Subcutaneous abdominal adipose tissue (tissue), 5 donors: ENCODE results near the gene CTCF.
"Not testable (repeated sequence)": the region's sequence is repeated elsewhere in the genome, so short reads cannot be mapped to it uniquely, and the experiment has no call there.

ENCODE experiments used
- H3K27ac ChIP-seq: one replicate; pipeline ENCODE4 v1.7.0; 2013; ENCODE audit warnings: low read depth, mild to moderate bottlenecking, inconsistent platforms, low read length, moderate library complexity
- H3K27me3 ChIP-seq, 5 donors: one replicate each; pipeline ENCODE4 v1.7.0; 2013; ENCODE audit warnings: low read length in 5 of 5, inconsistent platforms in 1 of 5; ENCODE audit not compliant: control insufficient read depth in 5 of 5, insufficient read depth in 4 of 5
- H3K36me3 ChIP-seq, 5 donors: one replicate each; pipeline ENCODE4 v1.7.0; 2013; ENCODE audit warnings: low read length in 5 of 5; ENCODE audit not compliant: control insufficient read depth in 5 of 5, insufficient read depth in 5 of 5
- H3K4me1 ChIP-seq, 5 donors: one replicate each; pipeline ENCODE4 v1.7.0; 2013; ENCODE audit warnings: low read length in 5 of 5, mild to moderate bottlenecking in 3 of 5, moderate library complexity in 1 of 5; ENCODE audit not compliant: control insufficient read depth in 5 of 5, insufficient read depth in 5 of 5
- H3K4me3 ChIP-seq, 5 donors: one replicate each; pipeline ENCODE4 v1.7.0; 2013; ENCODE audit warnings: low read length in 5 of 5, low read depth in 1 of 5
- H3K9ac ChIP-seq, 5 donors: one replicate each; pipeline ENCODE4 v1.7.0; 2013; ENCODE audit warnings: low read length in 5 of 5, mild to moderate bottlenecking in 4 of 5, moderate library complexity in 3 of 5
- H3K9me3 ChIP-seq, 5 donors: one replicate each; pipeline ENCODE4 v1.7.0; 2013; ENCODE audit warnings: low read length in 5 of 5; ENCODE audit not compliant: control insufficient read depth in 5 of 5
- donor health status: healthy.
- donor health status: healthy.
- donor health status: healthy.
- donor health status: healthy.
- donor health status: healthy.

The CTCF gene

DNA sequence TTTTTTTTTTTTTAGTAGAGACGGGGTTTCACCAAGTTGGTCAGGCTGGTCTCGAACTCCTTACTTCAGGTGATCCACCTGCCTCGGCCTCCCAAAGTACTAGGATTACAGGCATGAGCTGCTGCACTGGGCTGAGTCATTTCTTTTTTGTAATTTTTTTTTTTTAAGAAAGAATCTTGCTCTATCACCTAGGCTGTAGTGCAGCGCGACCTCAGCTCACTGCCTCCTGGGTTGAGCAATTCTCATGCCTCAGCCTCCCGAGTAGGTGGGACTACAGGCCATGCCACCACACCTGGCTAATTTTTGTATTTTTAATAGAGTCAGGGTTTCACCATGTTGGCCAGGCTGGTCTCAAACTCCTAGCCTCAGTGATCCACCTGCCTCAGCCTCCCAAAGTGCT lies 28.3 kb upstream of the CTCF start:
- peaks cover 5 to 78% (median 57%) of the 10 kb centered on the region in 5 donors for H3K4me1 ChIP-seq
- not testable (repeated sequence) for H3K9ac ChIP-seq, H3K27me3 ChIP-seq, H3K27ac ChIP-seq, H3K36me3 ChIP-seq, H3K9me3 ChIP-seq, H3K4me3 ChIP-seq

DNA sequence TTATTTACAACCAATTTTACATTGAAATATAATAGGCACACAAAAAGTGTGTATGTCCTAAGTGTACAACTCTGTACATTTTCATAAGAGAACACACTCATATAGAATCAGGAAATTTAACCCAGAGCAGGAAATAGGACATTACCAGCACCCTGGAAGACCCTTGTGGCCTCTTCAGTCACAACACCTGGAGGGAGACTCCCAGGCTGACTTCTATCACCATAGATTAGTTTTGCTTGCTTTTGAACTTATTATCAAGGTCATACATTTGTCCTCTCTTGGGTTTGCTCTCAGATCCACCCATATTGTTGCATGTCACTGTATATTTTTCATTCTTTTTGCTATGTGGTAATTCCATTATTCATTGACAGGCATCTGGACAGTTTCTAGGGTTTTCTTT lies 27.9 kb upstream of the CTCF start:
- peaks cover 5 to 78% (median 57%) of the 10 kb centered on the region in 5 donors for H3K4me1 ChIP-seq

DNA sequence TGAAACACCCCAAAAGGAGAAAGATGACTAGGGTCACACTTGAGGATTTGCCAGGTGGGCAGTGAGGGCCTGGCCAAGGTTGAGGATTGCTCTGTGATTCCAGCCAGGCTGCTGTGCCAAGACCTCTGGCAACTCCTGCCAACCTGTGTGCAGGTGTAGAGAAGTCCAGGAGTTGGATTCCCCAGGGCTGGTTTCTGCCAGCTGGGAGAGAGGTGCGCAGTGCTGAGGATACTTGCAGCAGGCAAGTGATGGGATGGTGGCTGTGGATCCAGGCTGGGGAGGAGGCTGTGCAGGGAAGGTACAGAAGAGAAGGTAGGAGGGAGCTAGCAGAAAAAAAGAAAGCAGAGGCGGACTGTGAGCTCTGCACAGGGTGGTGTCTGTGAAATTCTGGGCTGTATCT lies 27.1 kb upstream of the CTCF start:
- Histone ChIP-seq H3K4me1 (peaks cover 5 to 72% (median 52%) of the 10 kb centered on the region in 5 donors), H3K9ac (no peak overlapping the region), H3K27me3 (no peaks in the 10 kb centered on the region), H3K36me3 (peaks cover 0 to 16% (median 12%) of the 10 kb centered on the region in 5 donors), H3K27ac (no peak overlapping the region), H3K9me3 (no peaks in the 10 kb centered on the region), H3K4me3 (no peak overlapping the region)

More for the DNA sequence above, 27.9 kb upstream of the CTCF start:
- Histone ChIP-seq H3K9ac (no peak overlapping the region), H3K27ac (peak overlapping the region; percentile 37), H3K4me3 (no peak overlapping the region), H3K9me3 (no peaks in the 10 kb centered on the region), H3K27me3 (no peaks in the 10 kb centered on the region), H3K36me3 (peaks cover 0 to 9% (median 4%) of the 10 kb centered on the region in 5 donors)

DNA sequence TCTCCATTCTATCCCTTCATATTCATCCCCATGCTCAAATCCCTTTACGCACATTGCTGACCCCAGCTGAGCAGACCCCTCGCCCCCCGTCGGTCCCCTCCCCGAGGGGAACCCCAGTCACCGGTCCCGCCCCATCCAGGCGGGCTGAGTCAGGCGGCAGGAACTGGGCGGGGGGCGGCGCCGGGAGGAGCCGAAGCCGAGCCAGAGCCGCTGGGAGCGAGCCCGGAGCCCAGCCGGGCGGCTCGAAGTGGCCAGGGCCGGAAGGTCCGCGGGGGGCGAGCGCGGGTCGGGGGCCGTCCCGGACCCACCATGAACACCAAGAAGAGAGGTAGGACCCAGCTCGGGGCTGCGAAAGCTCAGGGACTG lies 25.1 kb upstream of the CTCF start:
- Histone ChIP-seq H3K27me3 (no peaks in the 10 kb centered on the region), H3K36me3 (peaks cover 0 to 37% (median 33%) of the 10 kb centered on the region in 5 donors), H3K9ac (peak overlapping the region in 4 of 5 donors; percentile 50 to 85 (median 82)), H3K27ac (peak overlapping the region; percentile 85), H3K4me1 (peaks cover 5 to 60% (median 35%) of the 10 kb centered on the region in 5 donors), H3K4me3 (peak overlapping the region; percentile 17 to 83 (median 57)), H3K9me3 (no peaks in the 10 kb centered on the region)

DNA sequence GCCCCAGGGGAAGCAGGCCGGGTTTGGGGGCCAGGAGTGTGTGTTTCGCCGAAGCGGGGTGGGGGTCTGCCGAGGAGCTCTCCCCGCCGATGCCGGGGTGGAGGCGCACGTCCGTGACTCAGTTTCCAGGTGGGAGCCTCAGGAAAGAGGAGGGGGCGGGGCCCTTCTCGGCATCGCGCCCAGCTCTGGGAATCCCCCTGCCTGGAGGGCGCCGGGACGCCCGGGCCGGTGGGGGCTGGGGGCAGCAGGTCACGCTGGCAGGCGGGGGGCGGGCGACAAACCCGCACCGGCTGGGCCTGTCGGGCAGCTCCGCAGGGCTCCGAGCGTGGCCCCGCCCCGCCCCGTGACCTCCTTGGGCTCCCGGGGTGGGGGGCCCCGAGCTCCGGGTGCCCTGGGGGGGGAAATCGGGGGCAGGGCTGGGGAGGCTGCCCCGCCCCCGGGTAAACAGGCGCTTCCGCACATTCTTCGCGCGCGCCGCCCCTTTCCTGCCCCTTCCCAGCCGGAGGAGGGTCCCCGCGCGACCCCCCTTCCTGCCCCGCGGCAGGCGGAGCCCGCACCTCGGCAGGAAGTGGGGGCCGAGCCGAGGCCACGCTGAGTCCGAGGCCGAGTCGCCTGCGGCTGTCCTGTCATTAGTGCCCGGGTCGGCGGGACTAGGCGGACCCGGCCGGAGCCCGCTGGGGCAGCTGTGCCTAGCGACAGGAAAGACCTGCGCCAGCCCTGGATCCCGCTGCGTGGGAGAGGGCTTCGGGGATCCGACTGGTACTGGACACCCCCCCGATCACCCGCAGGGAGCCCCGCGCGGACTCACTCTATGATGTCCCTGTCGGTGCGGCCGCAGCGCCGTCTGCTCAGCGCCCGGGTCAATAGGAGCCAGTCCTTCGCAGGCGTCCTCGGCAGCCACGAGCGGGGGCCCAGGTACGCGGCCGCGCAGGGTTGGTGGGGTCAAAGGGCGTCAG lies 24.4 kb upstream of the CTCF start:
- Histone ChIP-seq H3K27me3 (no peaks in the 10 kb centered on the region), H3K4me1 (peaks cover 5 to 59% (median 33%) of the 10 kb centered on the region in 5 donors), H3K9ac (peak overlapping the region in 4 of 5 donors; percentile 52 to 85 (median 82)), H3K36me3 (peaks cover 0 to 43% (median 39%) of the 10 kb centered on the region in 5 donors), H3K9me3 (no peaks in the 10 kb centered on the region), H3K27ac (peak overlapping the region; percentile 85), H3K4me3 (peak overlapping the region in 4 of 5 donors; percentile 55 to 83 (median 69))

DNA sequence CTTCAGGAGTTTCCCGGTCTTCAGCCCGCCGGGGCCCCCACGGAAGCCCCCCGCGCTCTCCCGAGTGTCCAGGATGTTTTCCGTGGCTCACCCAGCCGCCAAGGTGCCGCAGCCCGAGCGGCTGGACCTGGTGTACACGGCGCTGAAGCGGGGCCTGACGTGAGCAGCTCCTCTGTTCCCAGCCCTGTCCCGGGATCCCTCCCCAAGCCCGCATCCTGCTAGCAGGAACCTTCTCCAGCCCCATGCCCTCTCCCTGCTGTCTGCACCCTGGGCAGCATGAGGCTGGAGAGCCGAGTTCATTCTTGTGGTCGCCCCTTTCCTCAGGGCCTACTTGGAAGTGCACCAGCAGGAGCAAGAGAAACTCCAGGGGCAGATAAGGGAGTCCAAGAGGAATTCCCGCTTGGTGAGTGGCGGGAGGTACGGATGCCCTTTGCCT lies 23.6 kb upstream of the CTCF start:
- Histone ChIP-seq H3K27me3 (no peaks in the 10 kb centered on the region), H3K27ac (peak overlapping the region; percentile 85), H3K36me3 (peaks cover 0 to 51% (median 47%) of the 10 kb centered on the region in 5 donors), H3K9me3 (no peaks in the 10 kb centered on the region), H3K9ac (peak overlapping the region in 2 of 5 donors; percentile 64 to 66), H3K4me1 (peaks cover 5 to 60% (median 30%) of the 10 kb centered on the region in 5 donors), H3K4me3 (peak overlapping the region; percentile 29 to 83 (median 57))

DNA sequence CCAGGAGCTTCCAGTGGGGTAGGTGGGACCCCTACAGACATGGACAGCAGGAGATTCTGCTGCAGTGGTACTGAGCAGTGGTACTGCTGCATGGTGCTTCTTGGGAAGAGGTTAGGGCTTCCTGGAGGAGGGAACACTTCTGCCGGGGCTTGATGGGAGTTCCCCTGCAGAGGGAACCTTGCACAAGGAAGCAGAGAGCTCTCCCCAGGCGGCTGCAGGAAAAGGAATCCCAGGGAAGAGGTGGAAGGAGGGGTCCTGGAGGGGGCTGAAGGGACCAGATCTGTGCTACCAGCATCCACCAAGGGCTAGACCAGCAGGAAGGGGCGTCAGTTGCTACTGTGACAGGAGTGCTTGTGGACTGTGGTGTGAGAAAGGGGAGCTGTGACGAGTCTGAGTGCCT lies 23.1 kb upstream of the CTCF start:
- H3K4me1 ChIP-seq = peaks cover 5 to 66% (median 30%) of the 10 kb centered on the region in 5 donors
- peak overlapping the region; percentile 85 for H3K27ac ChIP-seq
- no peaks in the 10 kb centered on the region for H3K27me3 ChIP-seq
- H3K36me3 ChIP-seq = peaks cover 0 to 57% (median 53%) of the 10 kb centered on the region in 5 donors
- peak overlapping the region in 1 of 5 donors; percentile 64 for H3K9ac ChIP-seq
- no peaks in the 10 kb centered on the region for H3K9me3 ChIP-seq
- peak overlapping the region in 2 of 5 donors; percentile 29 to 83 for H3K4me3 ChIP-seq

DNA sequence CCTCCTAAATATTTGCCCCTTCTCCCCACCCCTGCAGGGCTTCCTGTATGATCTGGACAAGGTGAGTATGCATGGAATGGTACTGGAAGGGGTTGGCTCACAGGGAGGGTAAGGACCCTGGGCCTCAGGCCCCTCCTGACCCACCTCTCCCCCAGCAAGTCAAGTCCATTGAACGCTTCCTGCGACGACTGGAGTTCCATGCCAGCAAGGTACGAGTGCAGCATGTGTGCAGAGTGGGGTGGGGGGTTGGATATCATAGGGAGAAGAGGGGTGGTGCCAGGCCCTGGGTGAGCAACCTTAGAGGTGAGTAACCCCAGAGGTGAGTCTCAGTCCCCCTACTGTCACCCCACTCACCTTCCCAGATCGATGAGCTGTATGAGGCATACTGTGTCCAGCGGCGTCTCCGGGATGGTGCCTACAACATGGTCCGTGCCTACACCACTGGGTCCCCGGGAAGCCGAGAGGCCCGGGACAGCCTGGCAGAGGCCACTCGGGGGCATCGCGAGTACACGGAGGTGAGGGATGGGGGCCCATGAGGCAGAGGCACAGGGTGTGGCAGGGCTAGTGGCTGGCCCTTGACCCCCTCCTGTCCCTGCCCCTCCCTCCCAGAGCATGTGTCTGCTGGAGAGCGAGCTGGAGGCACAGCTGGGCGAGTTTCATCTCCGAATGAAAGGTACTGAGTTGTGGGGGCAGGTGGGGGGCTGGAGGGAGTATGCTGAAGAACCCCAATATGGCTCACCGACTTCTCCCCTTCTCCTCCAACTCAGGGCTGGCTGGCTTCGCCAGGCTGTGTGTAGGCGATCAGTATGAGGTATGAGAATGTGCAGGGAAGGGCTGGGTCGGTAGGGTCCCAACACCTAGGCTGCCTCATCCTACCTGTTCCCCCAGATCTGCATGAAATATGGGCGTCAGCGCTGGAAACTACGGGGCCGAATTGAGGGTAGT lies 22.4 kb upstream of the CTCF start:
- H3K4me3 ChIP-seq = peak overlapping the region in 1 of 5 donors; percentile 29
- no peak overlapping the region for H3K27ac ChIP-seq
- no peak overlapping the region for H3K9ac ChIP-seq
- H3K27me3 ChIP-seq = no peaks in the 10 kb centered on the region
- H3K36me3 ChIP-seq = peaks cover 0 to 64% (median 60%) of the 10 kb centered on the region in 5 donors
- H3K9me3 ChIP-seq = no peaks in the 10 kb centered on the region
- H3K4me1 ChIP-seq = peaks cover 5 to 73% (median 30%) of the 10 kb centered on the region in 5 donors

DNA sequence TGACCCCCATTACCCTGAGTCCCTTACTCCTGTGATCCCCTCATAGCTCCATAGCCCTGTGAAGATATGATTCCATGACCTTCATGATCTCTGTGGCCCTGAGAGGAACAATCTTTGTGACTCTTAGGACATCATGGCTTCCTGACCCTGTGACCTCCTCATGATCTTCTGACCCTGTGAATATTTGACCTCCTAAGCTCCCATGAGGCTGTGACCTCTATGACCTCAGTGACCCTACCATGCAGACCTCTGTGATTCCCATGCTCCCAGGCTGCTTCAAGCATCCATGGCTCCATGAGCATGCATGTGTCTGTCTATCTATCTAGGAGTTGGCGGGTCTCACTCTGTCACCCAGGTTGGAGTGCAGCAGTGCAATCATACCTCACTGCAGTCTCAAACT lies 21.6 kb upstream of the CTCF start:
- Histone ChIP-seq H3K36me3 (peaks cover 0 to 72% (median 68%) of the 10 kb centered on the region in 5 donors), H3K4me3 (no peak overlapping the region), H3K27me3 (no peaks in the 10 kb centered on the region), H3K9ac (no peak overlapping the region), H3K27ac (no peak overlapping the region), H3K4me1 (peaks cover 5 to 76% (median 30%) of the 10 kb centered on the region in 5 donors), H3K9me3 (no peaks in the 10 kb centered on the region)
